ENCODE results near the gene WFDC12.

The WFDC12 gene

GRCh38 chr20:45090481-45090880, 33.8 kb downstream of the WFDC12 start:
- DNase-seq (ENCODE audit: low read depth), result peak; percentile 82

DNA sequence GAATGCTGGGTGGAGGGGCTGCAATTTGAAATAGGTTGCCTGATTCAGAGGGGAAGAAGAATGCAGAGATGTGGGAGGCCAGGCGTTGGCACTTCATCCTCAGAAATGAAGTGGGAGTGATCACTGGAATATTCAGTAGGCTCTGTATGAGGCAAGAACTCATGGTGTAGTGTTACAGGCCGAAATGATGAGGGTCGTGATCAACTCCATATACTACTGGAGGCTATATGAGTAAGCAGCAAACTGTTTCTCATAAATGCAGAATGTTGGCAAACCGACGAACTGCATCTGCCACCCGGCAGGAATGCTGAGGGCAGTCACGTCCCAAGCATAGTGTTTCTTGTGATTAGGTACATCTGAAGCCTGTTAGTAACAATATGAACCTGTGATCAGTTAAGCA, 36.0 kb downstream of the WFDC12 start:
- peak; percentile 98 for DNase-seq (ENCODE audit: low read depth)

DNA sequence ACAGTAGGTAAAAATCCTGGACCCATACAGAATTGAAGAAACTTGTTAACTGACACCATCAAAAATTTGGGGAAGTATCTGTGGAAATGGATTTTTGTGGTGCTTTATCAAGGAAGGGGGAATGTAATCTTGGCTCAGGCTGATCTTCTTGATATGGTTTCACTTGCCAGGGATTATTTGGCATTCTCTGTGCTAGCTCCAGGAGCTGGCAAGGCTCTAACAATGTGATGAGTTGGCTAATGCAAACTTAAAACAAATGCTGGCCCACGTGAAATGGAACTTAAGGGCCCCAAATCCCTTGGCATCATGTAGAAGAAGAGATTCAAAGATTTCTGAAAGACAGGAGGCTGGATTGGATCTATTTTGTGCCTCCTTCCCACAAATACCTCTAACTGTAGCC, 36.5 kb downstream of the WFDC12 start:
- peak; percentile 66 for DNase-seq (ENCODE audit: low read depth)

- peak; percentile 17 for DNase-seq (ENCODE audit: low read depth)
Observed at GRCh38 chr20:45087097-45087790, 37.0 kb downstream of the WFDC12 start.

- DNase-seq (ENCODE audit: low read depth), result no peak
Observed at GRCh38 chr20:45085867-45086266, 38.4 kb downstream of the WFDC12 start.

DNA sequence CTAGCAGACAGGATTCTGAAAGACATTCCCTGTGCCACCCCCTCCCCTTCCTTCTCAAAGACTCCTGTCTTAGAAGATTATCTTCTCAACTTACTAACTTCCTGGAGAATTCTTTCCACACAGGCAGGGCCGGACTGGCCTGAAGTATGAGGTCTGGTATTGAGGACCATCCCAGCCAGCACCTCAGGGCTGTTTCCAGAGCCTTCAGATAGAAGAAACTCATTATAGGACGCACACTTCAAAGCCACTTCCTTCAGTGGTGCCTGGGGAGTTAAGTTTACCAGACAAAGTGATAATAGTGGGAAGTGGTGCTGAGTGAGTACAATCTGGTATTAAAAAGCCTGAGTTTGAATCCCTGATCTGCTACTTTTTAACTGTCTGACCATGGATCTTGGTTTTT, 39.0 kb downstream of the WFDC12 start:
- DNase-seq (ENCODE audit: low read depth), result no peak

GRCh38 chr20:45083127-45083526, 41.1 kb downstream of the WFDC12 start:
- DNase-seq (ENCODE audit: low read depth), result no peak

GRCh38 chr20:45082468-45082867, 41.8 kb downstream of the WFDC12 start:
- no peak for DNase-seq (ENCODE audit: low read depth)

DNA sequence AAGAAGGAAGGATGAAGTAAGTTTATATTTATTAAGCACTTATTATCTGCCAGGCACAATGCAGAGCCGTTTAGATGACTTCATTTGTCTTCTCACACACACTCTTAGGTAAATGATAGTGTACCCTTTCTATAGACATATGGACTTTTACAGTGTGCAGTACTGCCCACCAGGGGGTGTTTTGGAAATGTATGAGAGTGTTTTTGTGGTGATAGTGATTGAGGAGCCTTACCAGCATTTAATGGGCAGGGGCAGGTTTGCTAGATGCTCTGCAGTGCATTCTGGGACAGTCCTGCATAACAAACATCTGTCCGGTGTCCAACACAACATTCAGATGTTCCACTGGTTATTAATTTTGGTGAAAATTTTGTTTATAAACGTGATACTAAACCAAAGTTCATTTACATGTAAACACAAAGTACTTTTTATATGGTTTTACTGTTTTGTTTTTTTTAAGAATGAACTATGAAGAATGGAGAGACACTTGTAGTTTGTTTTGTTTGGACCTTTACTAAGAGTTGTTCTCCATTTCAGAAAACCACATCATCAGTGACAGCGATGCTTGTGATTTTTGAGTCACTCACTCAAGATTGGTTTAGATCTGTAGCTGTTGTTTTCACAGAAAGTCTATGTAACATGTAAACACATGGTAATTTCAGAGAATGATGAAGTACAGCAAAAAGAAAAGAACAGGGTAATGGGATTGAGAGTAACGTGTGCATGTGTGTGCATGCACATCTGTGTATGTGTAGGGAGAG, 43.2 kb downstream of the WFDC12 start:
- DNase-seq (ENCODE audit: low read depth), result peak; percentile 48

- DNase-seq (ENCODE audit: low read depth), result no peak
Observed at GRCh38 chr20:45077559-45077958, 46.7 kb downstream of the WFDC12 start.
